Kidney (tissue), 14 donors: ENCODE measurements around the gene PPIF. TPM values are rescaled to one million over a fixed set of nuclear protein-coding genes. Genes with fewer than 3 reads are reported as not detected.

Source experiments
- DNase-seq, 5 donors: peaks; one replicate each; pipeline ENCODE4 v3.0.0-alpha.2; 2013 to 2020
- FAIRE-seq: peaks from 2 replicates; lab custom pipeline; 2012; peaks lifted over from hg19 to GRCh38; lab: Jason Lieb, UNC
- H3K27ac ChIP-seq, 2 donors: one replicate each; pipeline ENCODE4 v1.7.0; 2013; ENCODE audit warnings: low read depth in 2 of 2, low read length in 2 of 2, inconsistent platforms in 1 of 2
- H3K27me3 ChIP-seq: one replicate; pipeline ENCODE4 v1.7.1; 2013; ENCODE audit warnings: low read length, inconsistent platforms; ENCODE audit not compliant: control insufficient read depth, insufficient read depth
- H3K36me3 ChIP-seq, 3 donors: one replicate each; pipeline versions ENCODE4 v1.7.0 to v1.7.1; 2013; ENCODE audit warnings: low read length in 3 of 3, control low read depth in 1 of 3, inconsistent platforms in 1 of 3; ENCODE audit not compliant: insufficient read depth in 3 of 3, control insufficient read depth in 2 of 3
- H3K4me1 ChIP-seq, 3 donors: one replicate each; pipeline versions ENCODE4 v1.7.0 to v1.7.1; 2013; ENCODE audit warnings: low read length in 3 of 3, inconsistent platforms in 1 of 3, low read depth in 1 of 3; ENCODE audit not compliant: control insufficient read depth in 2 of 3, insufficient read depth in 2 of 3
- H3K4me3 ChIP-seq, 3 donors: one replicate each; pipeline versions ENCODE4 v1.7.0 to v1.8.1; 2013; ENCODE audit warnings: low read length in 3 of 3, control low read depth in 1 of 3, inconsistent platforms in 1 of 3
- H3K9ac ChIP-seq, 3 donors: one replicate each; pipeline versions ENCODE4 v1.7.0 to v1.7.1; 2013; ENCODE audit warnings: low read length in 3 of 3, control low read depth in 1 of 3, inconsistent platforms in 1 of 3
- H3K9me3 ChIP-seq, 3 donors: one replicate each; pipeline versions ENCODE4 v1.7.0 to v1.7.1; 2013; ENCODE audit warnings: low read length in 3 of 3, control low read depth in 1 of 3, inconsistent platforms in 1 of 3; ENCODE audit not compliant: control insufficient read depth in 2 of 3, insufficient read depth in 1 of 3
- CTCF ChIP-seq: IDR thresholded peaks from 3 replicates; pipeline ENCODE4 v1.5.1; 2012; ENCODE audit warnings: mild to moderate bottlenecking, moderate library complexity, borderline replicate concordance; ENCODE audit not compliant: insufficient read depth; ENCODE audit errors: extremely low read depth
- intact Hi-C: fragments of 100-400 bp; cut with DNase I; formaldehyde crosslinking; loops from one replicate; pipeline ENCODE4 v1.11.1; 2022
- polyA plus RNA-seq: library from polyadenylated mRNA; stranded (reverse); fragments of 350-450 nt; fragmentation: Illumina TruSeq; extraction: RNeasy Lipid Tissue Mini Kit (QIAGEN cat#74804); gene quantifications from one replicate; pipeline ENCODE4 v1.2.3, GENCODE V29; 2014; ENCODE audit warnings: low read depth, low replicate concordance; ENCODE audit not compliant: insufficient read depth
- total RNA-seq: library from RNA; stranded (reverse); fragmentation: NEBNext Ultra II Directional; extraction: Animal tissue kit (Norgen Biotek cat#: 25700); gene quantifications from one replicate; pipeline ENCODE4 v1.2.1, GENCODE V29; 2021
- donor health status: control.
- donor health status: control.
- donor health status: control.
- donor health status: control.
- donor health status: control.
- donor health status: DM: yes; HTN: yes; CAD: no.
- donor health status: Normal renal cell carcinoma (clear cell type).

Gene PPIF
- total and polyA plus RNA-seq, 2 donors from 2014 or later, result 36.7 to 120 TPM

GRCh38 chr10:79387466-79387973 is 40.3 kb downstream of the PPIF start:
- Histone ChIP-seq H3K9me3 (no peaks in the 10 kb centered on the region), H3K4me3 (no peak overlapping the region), H3K27me3 (no peaks in the 10 kb centered on the region), H3K27ac (no peak overlapping the region), H3K9ac (no peak overlapping the region), H3K36me3 (no peaks in the 10 kb centered on the region), H3K4me1 (no peaks in the 10 kb centered on the region)
- FAIRE-seq, result no peak
- TF ChIP-seq CTCF, result no peak
- intact Hi-C loops, result no loop called here
- DNase-seq, result peak in 2 of 5 donors; percentile 14 to 39

- Histone ChIP-seq H3K36me3 (no peaks in the 10 kb centered on the region), H3K4me1 (no peaks in the 10 kb centered on the region), H3K9me3 (no peaks in the 10 kb centered on the region), H3K9ac (no peak overlapping the region), H3K4me3 (no peak overlapping the region), H3K27ac (no peak overlapping the region), H3K27me3 (no peaks in the 10 kb centered on the region)
- FAIRE-seq (no peak), DNase-seq (peak in 2 of 5 donors; percentile 18 to 61)
- intact Hi-C loops, result no loop called here
- TF ChIP-seq CTCF, result no peak
Observed at GRCh38 chr10:79387974-79388850, 40.9 kb downstream of the PPIF start.

GRCh38 chr10:79390057-79390456 is 42.8 kb downstream of the PPIF start:
- TF ChIP-seq CTCF, result no peak
- Histone ChIP-seq H3K27ac (no peak overlapping the region), H3K36me3 (peaks cover 0 to 3% (median 0%) of the 10 kb centered on the region in 3 donors), H3K27me3 (no peaks in the 10 kb centered on the region), H3K9me3 (no peaks in the 10 kb centered on the region), H3K4me1 (no peaks in the 10 kb centered on the region), H3K4me3 (no peak overlapping the region), H3K9ac (no peak overlapping the region)
- DNase-seq, result peak in 1 of 5 donors; percentile 7
- intact Hi-C loops, result no loop called here
- no peak for FAIRE-seq
